Measurements from ENCODE around the gene KRTAP10-11. TPM values are rescaled to one million over a fixed set of nuclear protein-coding genes. Genes with fewer than 3 reads are reported as not detected.
"Not testable (repeated sequence)": the region's sequence is repeated elsewhere in the genome, so short reads cannot be mapped to it uniquely, and the experiment has no call there.

KRTAP10-11 gene
- total RNA-seq, 1 donor: not detected

- no peak overlapping the region for H3K4me3 ChIP-seq (ENCODE audit: low read depth, low read length)
- no peak for TF ChIP-seq CTCF (IDR thresholded peaks at IDR 0.05; ENCODE audit: insufficient read depth, low read length)
- DNase-seq (ENCODE audit: low read depth): no peak
Measured at GRCh38 chr21:44603109-44603875, 42.9 kb upstream of the KRTAP10-11 start.

GRCh38 chr21:44603911-44604310, 42.3 kb upstream of the KRTAP10-11 start:
- H3K4me3 ChIP-seq (ENCODE audit: low read depth, low read length): no peak overlapping the region
- TF ChIP-seq CTCF (IDR thresholded peaks at IDR 0.05; ENCODE audit: insufficient read depth, low read length): no peak
- no peak for DNase-seq (ENCODE audit: low read depth)

GRCh38 chr21:44606495-44606894, 39.7 kb upstream of the KRTAP10-11 start:
- DNase-seq (ENCODE audit: low read depth): no peak
- H3K4me3 ChIP-seq (ENCODE audit: low read depth, low read length): no peak overlapping the region
- no peak for TF ChIP-seq CTCF (IDR thresholded peaks at IDR 0.05; ENCODE audit: insufficient read depth, low read length)

- DNase-seq (ENCODE audit: low read depth): no peak
- H3K4me3 ChIP-seq (ENCODE audit: low read depth, low read length): no peak overlapping the region
- no peak for TF ChIP-seq CTCF (IDR thresholded peaks at IDR 0.05; ENCODE audit: insufficient read depth, low read length)
Measured at GRCh38 chr21:44609193-44609592, 37.0 kb upstream of the KRTAP10-11 start.

GRCh38 chr21:44610157-44610843, 35.9 kb upstream of the KRTAP10-11 start:
- not testable (repeated sequence) for DNase-seq (ENCODE audit: low read depth); H3K4me3 ChIP-seq (ENCODE audit: low read depth, low read length)

- no peak for TF ChIP-seq CTCF (IDR thresholded peaks at IDR 0.05; ENCODE audit: insufficient read depth, low read length)
- H3K4me3 ChIP-seq (ENCODE audit: low read depth, low read length): no peak overlapping the region
- no peak for DNase-seq (ENCODE audit: low read depth)
Measured at GRCh38 chr21:44611551-44611950, 34.7 kb upstream of the KRTAP10-11 start.

- TF ChIP-seq CTCF (IDR thresholded peaks at IDR 0.05; ENCODE audit: insufficient read depth, low read length): no peak
- DNase-seq (ENCODE audit: low read depth): no peak
- no peak within 1 kb of the TSS for H3K4me3 ChIP-seq (ENCODE audit: low read depth, low read length)
Measured at GRCh38 chr21:44612029-44612486, 34.2 kb upstream of the KRTAP10-11 start, which contains the start of gene KRTAP10-8. TSS of gene KRTAP10-8 (plus strand) at chr21:44612079. CDS start at chr21:44612101, 22 bp downstream.

All from fibroblast of the aortic adventitia (primary cell).